Kidney (tissue), 14 donors: ENCODE results near the gene EBF3. TPM values are rescaled to one million over a fixed set of nuclear protein-coding genes. Genes with fewer than 3 reads are reported as not detected.

Experiments used
- DNase-seq, 5 donors: peaks; one replicate each; pipeline ENCODE4 v3.0.0-alpha.2; 2013 to 2020
- FAIRE-seq: peaks from 2 replicates; lab custom pipeline; 2012; peaks lifted over from hg19 to GRCh38; lab: Jason Lieb, UNC
- H3K27ac ChIP-seq, 2 donors: one replicate each; pipeline ENCODE4 v1.7.0; 2013; ENCODE audit warnings: low read depth in 2 of 2, low read length in 2 of 2, inconsistent platforms in 1 of 2
- H3K27me3 ChIP-seq: one replicate; pipeline ENCODE4 v1.7.1; 2013; ENCODE audit warnings: low read length, inconsistent platforms; ENCODE audit not compliant: control insufficient read depth, insufficient read depth
- H3K36me3 ChIP-seq, 3 donors: one replicate each; pipeline versions ENCODE4 v1.7.0 to v1.7.1; 2013; ENCODE audit warnings: low read length in 3 of 3, control low read depth in 1 of 3, inconsistent platforms in 1 of 3; ENCODE audit not compliant: insufficient read depth in 3 of 3, control insufficient read depth in 2 of 3
- H3K4me1 ChIP-seq, 3 donors: one replicate each; pipeline versions ENCODE4 v1.7.0 to v1.7.1; 2013; ENCODE audit warnings: low read length in 3 of 3, inconsistent platforms in 1 of 3, low read depth in 1 of 3; ENCODE audit not compliant: control insufficient read depth in 2 of 3, insufficient read depth in 2 of 3
- H3K4me3 ChIP-seq, 3 donors: one replicate each; pipeline versions ENCODE4 v1.7.0 to v1.8.1; 2013; ENCODE audit warnings: low read length in 3 of 3, control low read depth in 1 of 3, inconsistent platforms in 1 of 3
- H3K9ac ChIP-seq, 3 donors: one replicate each; pipeline versions ENCODE4 v1.7.0 to v1.7.1; 2013; ENCODE audit warnings: low read length in 3 of 3, control low read depth in 1 of 3, inconsistent platforms in 1 of 3
- H3K9me3 ChIP-seq, 3 donors: one replicate each; pipeline versions ENCODE4 v1.7.0 to v1.7.1; 2013; ENCODE audit warnings: low read length in 3 of 3, control low read depth in 1 of 3, inconsistent platforms in 1 of 3; ENCODE audit not compliant: control insufficient read depth in 2 of 3, insufficient read depth in 1 of 3
- CTCF ChIP-seq: IDR thresholded peaks from 3 replicates; pipeline ENCODE4 v1.5.1; 2012; ENCODE audit warnings: mild to moderate bottlenecking, moderate library complexity, borderline replicate concordance; ENCODE audit not compliant: insufficient read depth; ENCODE audit errors: extremely low read depth
- intact Hi-C: fragments of 100-400 bp; cut with DNase I; formaldehyde crosslinking; loops from one replicate; pipeline ENCODE4 v1.11.1; 2022
- polyA plus RNA-seq: library from polyadenylated mRNA; stranded (reverse); fragments of 350-450 nt; fragmentation: Illumina TruSeq; extraction: RNeasy Lipid Tissue Mini Kit (QIAGEN cat#74804); gene quantifications from one replicate; pipeline ENCODE4 v1.2.3, GENCODE V29; 2014; ENCODE audit warnings: low read depth, low replicate concordance; ENCODE audit not compliant: insufficient read depth
- total RNA-seq: library from RNA; stranded (reverse); fragmentation: NEBNext Ultra II Directional; extraction: Animal tissue kit (Norgen Biotek cat#: 25700); gene quantifications from one replicate; pipeline ENCODE4 v1.2.1, GENCODE V29; 2021
- donor health status: control.
- donor health status: control.
- donor health status: control.
- donor health status: control.
- donor health status: control.
- donor health status: DM: yes; HTN: yes; CAD: no.
- donor health status: Normal renal cell carcinoma (clear cell type).

The EBF3 gene
- total and polyA plus RNA-seq, 2 donors from 2014 or later = 0.09 to 0.98 TPM

- TF ChIP-seq CTCF = no peak
- FAIRE-seq (no peak), DNase-seq (no peak)
- Histone ChIP-seq H3K36me3 (no peaks in the 10 kb centered on the region), H3K4me3 (no peak overlapping the region), H3K27ac (no peak overlapping the region), H3K4me1 (no peaks in the 10 kb centered on the region), H3K27me3 (no peaks in the 10 kb centered on the region), H3K9me3 (no peaks in the 10 kb centered on the region), H3K9ac (no peak overlapping the region)
- intact Hi-C loops = no loop called here
These were observed 22.1 kb downstream of the EBF3 start for GRCh38 chr10:129942019-129942277.

- Histone ChIP-seq H3K36me3 (no peaks in the 10 kb centered on the region), H3K4me1 (no peaks in the 10 kb centered on the region), H3K9ac (no peak overlapping the region), H3K4me3 (no peak overlapping the region), H3K27me3 (no peaks in the 10 kb centered on the region), H3K9me3 (no peaks in the 10 kb centered on the region), H3K27ac (no peak overlapping the region)
- intact Hi-C loops = no loop called here
- peak in 3 of 5 donors; percentile 22 to 42 (median 36) for DNase-seq
- no peak for TF ChIP-seq CTCF
- FAIRE-seq = no peak
These were observed 22.7 kb downstream of the EBF3 start for GRCh38 chr10:129941199-129942018.

- Histone ChIP-seq H3K9me3 (no peaks in the 10 kb centered on the region), H3K36me3 (no peaks in the 10 kb centered on the region), H3K27me3 (no peaks in the 10 kb centered on the region), H3K27ac (no peak overlapping the region), H3K4me3 (no peak overlapping the region), H3K9ac (no peak overlapping the region), H3K4me1 (no peaks in the 10 kb centered on the region)
- intact Hi-C loops = no loop called here
- no peak for TF ChIP-seq CTCF
- DNase-seq = no peak
- FAIRE-seq = no peak
These were observed 23.4 kb downstream of the EBF3 start for GRCh38 chr10:129940617-129941198.
